ENCODE results near the gene PTPRT.

Gene PTPRT

DNA sequence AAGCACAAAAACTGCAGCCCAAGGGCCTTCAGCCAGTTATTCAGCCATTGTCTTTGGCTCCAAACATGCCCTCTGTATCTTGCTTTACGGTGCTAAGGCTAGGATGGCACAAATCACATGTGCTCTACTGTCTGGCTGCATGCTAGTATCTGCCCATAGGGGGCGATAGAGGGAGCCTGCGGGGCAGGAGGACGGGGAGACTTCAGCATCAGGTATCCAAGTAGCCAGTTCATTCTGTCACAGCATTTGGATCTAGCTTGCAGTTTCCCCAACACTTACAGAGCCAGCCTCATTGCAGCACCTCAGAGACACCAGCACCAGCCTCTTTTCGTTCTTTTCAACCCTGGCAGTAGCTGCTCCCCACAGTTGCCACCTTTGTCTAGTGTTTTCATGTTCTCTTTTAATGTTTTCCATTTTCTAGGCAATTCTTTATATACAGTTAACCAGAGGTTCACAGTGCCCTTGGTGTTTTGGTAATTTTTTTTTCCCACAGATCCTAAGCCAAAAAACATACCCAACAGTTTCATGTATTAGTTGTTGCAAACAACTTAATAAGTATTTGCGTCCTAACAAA is 705.9 kb downstream of the PTPRT start:
- peaks cover under 1% of the 10 kb centered on the region for H3K9me3 Mint-ChIP-seq
- H3K4me1 Mint-ChIP-seq: no peaks in the 10 kb centered on the region
- H3K27ac Mint-ChIP-seq (ENCODE audit: low read depth): no peak overlapping the region
- no peak overlapping the region for H3K4me3 Mint-ChIP-seq
- no peaks in the 10 kb centered on the region for H3K27me3 Mint-ChIP-seq
- ATAC-seq (replicated peaks; ENCODE audit: extremely low read depth, poor library complexity, severe bottlenecking) (no peak), DNase-seq (ENCODE audit: low spot score in 2 of 2) (no peak)
- H3K36me3 Mint-ChIP-seq (ENCODE audit: insufficient read depth): no peaks in the 10 kb centered on the region

DNA sequence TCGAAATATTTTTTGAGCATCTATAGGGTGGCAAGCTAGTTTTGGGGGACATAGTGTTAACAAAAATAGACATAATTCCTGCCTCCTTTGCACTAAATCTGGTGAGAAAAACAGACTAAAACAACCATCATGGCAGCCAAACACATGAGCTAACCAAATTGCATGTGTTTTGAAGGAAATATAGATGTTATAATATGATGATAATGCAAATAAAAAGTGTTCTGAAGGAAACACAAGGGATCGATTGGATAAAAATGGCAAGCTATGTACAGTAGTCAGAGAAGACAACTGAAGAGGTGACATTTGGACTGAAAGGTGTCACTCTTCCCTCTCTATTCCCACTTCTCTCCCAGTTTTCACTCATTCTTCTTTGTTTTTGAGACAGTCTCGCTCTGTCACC is 706.9 kb downstream of the PTPRT start:
- ATAC-seq (replicated peaks; ENCODE audit: extremely low read depth, poor library complexity, severe bottlenecking): no peak
- Mint-ChIP-seq H3K27ac (ENCODE audit: low read depth) (no peak overlapping the region), H3K4me3 (no peak overlapping the region), H3K27me3 (no peaks in the 10 kb centered on the region), H3K36me3 (ENCODE audit: insufficient read depth) (no peaks in the 10 kb centered on the region), H3K4me1 (no peaks in the 10 kb centered on the region), H3K9me3 (peaks cover 7% of the 10 kb centered on the region)
- DNase-seq (ENCODE audit: low spot score in 2 of 2): no peak

DNA sequence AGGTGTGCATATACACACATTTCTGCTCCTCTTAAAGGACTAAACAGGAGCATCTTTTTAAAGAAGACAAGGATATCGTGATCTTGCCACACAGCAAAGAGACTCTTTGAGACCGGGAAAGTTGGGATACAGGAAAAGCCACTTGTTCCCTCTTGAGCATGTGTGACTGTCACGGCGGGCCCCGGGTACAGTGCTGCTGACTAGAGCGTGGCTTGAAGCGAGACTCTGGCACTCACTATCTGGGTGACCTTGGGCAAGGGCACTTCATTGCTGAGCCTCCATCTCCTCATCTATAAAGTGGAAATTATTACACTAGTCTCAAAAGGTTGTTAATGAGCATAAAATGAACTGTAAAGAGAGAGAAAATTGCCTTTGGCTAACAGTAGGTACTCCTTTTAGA is 713.9 kb downstream of the PTPRT start:
- DNase-seq (ENCODE audit: low spot score in 2 of 2) (no peak), ATAC-seq (replicated peaks; ENCODE audit: extremely low read depth, poor library complexity, severe bottlenecking) (no peak)
- Mint-ChIP-seq H3K27me3 (no peaks in the 10 kb centered on the region), H3K4me3 (no peak overlapping the region), H3K4me1 (no peaks in the 10 kb centered on the region), H3K36me3 (ENCODE audit: insufficient read depth) (no peaks in the 10 kb centered on the region), H3K27ac (ENCODE audit: low read depth) (no peak overlapping the region), H3K9me3 (peaks cover 13% of the 10 kb centered on the region)

DNA sequence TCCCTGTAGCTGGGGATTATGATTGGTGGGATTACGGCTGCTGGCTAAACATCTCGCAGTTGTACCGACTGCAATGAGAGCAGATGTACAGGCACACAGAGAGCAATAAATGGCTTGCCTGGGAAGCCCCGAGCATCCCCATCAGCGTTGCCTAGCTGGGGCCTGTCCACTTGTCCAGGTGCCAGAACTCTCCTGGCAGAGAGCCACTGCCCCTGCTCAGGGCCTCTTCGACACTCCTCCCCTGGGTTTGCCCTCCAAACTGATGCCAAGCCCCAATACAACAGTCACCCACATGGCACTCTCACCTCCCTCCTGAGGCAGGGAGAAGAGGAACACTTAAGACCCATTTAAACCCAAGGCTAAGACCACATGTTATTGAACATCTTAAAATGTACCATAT is 715.1 kb downstream of the PTPRT start:
- Mint-ChIP-seq H3K9me3 (peaks cover 18% of the 10 kb centered on the region), H3K27me3 (no peaks in the 10 kb centered on the region), H3K27ac (ENCODE audit: low read depth) (no peak overlapping the region), H3K4me1 (no peaks in the 10 kb centered on the region), H3K36me3 (ENCODE audit: insufficient read depth) (no peaks in the 10 kb centered on the region), H3K4me3 (no peak overlapping the region)
- no peak for ATAC-seq (replicated peaks; ENCODE audit: extremely low read depth, poor library complexity, severe bottlenecking)
- DNase-seq (ENCODE audit: low spot score in 2 of 2): no peak

- no peaks in the 10 kb centered on the region for H3K27me3 Mint-ChIP-seq
- no peak overlapping the region for H3K4me3 Mint-ChIP-seq
These were observed 717.5 kb downstream of the PTPRT start for GRCh38 chr20:42472198-42472597.

DNA sequence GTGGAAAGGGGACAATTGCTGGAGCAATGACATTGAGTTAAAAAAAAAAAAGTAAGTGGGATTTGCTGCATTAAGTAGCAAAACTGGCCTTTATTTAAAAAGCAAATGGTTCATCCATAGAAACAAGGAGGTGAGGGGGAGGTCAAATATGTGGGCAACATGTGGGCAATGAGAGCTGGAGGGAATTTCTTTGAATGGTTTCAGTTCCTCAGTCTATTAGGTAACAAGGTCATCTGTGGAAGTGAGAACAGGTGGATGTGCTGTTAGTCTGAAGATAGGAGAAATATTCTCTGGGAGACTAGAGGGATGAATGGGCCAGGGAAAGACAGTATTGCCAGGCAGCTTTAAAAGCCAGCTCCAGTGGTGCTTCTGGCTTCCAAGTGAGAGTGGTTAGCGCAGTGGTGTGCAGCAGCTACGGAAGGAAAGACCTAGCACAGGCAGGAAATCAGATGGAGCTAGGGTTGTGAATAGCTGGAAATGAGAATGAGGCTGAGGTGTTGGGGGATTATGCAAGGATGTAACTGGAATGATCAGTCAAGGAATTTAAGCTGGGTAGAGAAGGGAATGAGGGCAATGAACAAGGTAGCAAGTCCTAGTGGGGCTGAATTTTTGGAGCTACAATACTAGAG is 727.6 kb downstream of the PTPRT start:
- DNase-seq (ENCODE audit: low spot score in 2 of 2): no peak
- no peak overlapping the region for H3K4me3 Mint-ChIP-seq
- no peak overlapping the region for H3K27ac Mint-ChIP-seq (ENCODE audit: low read depth)
- no peaks in the 10 kb centered on the region for H3K27me3 Mint-ChIP-seq
- no peaks in the 10 kb centered on the region for H3K4me1 Mint-ChIP-seq
- H3K9me3 Mint-ChIP-seq: peaks cover 15% of the 10 kb centered on the region
- no peak for ATAC-seq (replicated peaks; ENCODE audit: extremely low read depth, poor library complexity, severe bottlenecking)
- H3K36me3 Mint-ChIP-seq (ENCODE audit: insufficient read depth): no peaks in the 10 kb centered on the region

More at GRCh38 chr20:42472198-42472597, 717.5 kb downstream of the PTPRT start:
- Mint-ChIP-seq H3K4me1 (no peaks in the 10 kb centered on the region), H3K27ac (ENCODE audit: low read depth) (no peak overlapping the region), H3K9me3 (peaks cover 11% of the 10 kb centered on the region), H3K36me3 (ENCODE audit: insufficient read depth) (no peaks in the 10 kb centered on the region)
- DNase-seq (ENCODE audit: low spot score in 2 of 2): no peak
- no peak for ATAC-seq (replicated peaks; ENCODE audit: extremely low read depth, poor library complexity, severe bottlenecking)

- Mint-ChIP-seq H3K27me3 (no peaks in the 10 kb centered on the region), H3K27ac (ENCODE audit: low read depth) (no peak overlapping the region), H3K36me3 (ENCODE audit: insufficient read depth) (no peaks in the 10 kb centered on the region), H3K4me3 (no peak overlapping the region), H3K9me3 (peaks cover 15% of the 10 kb centered on the region), H3K4me1 (no peaks in the 10 kb centered on the region)
- ATAC-seq (replicated peaks; ENCODE audit: extremely low read depth, poor library complexity, severe bottlenecking) (no peak), DNase-seq (ENCODE audit: low spot score in 2 of 2) (no peak)
These were observed 728.4 kb downstream of the PTPRT start for GRCh38 chr20:42461291-42461690.

- no peak overlapping the region for H3K4me3 Mint-ChIP-seq
- no peak overlapping the region for H3K27ac Mint-ChIP-seq (ENCODE audit: low read depth)
- no peak for DNase-seq (ENCODE audit: low spot score in 2 of 2)
- no peaks in the 10 kb centered on the region for H3K27me3 Mint-ChIP-seq
- no peak for ATAC-seq (replicated peaks; ENCODE audit: extremely low read depth, poor library complexity, severe bottlenecking)
- H3K36me3 Mint-ChIP-seq (ENCODE audit: insufficient read depth): peaks cover 2% of the 10 kb centered on the region
- no peaks in the 10 kb centered on the region for H3K4me1 Mint-ChIP-seq
- H3K9me3 Mint-ChIP-seq: peaks cover 16% of the 10 kb centered on the region
These were observed 742.4 kb downstream of the PTPRT start for GRCh38 chr20:42447270-42447669.

- no peaks in the 10 kb centered on the region for H3K4me1 Mint-ChIP-seq
- H3K9me3 Mint-ChIP-seq: peaks cover 6% of the 10 kb centered on the region
- no peak overlapping the region for H3K27ac Mint-ChIP-seq (ENCODE audit: low read depth)
- H3K4me3 Mint-ChIP-seq: no peak overlapping the region
- H3K27me3 Mint-ChIP-seq: no peaks in the 10 kb centered on the region
- peaks cover 2% of the 10 kb centered on the region for H3K36me3 Mint-ChIP-seq (ENCODE audit: insufficient read depth)
- ATAC-seq (replicated peaks; ENCODE audit: extremely low read depth, poor library complexity, severe bottlenecking) (no peak), DNase-seq (ENCODE audit: low spot score in 2 of 2) (no peak)
These were observed 744.9 kb downstream of the PTPRT start for GRCh38 chr20:42444799-42445198.

- Mint-ChIP-seq H3K4me3 (no peak overlapping the region), H3K4me1 (no peaks in the 10 kb centered on the region), H3K27ac (ENCODE audit: low read depth) (no peak overlapping the region), H3K9me3 (peaks cover 6% of the 10 kb centered on the region), H3K27me3 (no peaks in the 10 kb centered on the region), H3K36me3 (ENCODE audit: insufficient read depth) (peaks cover 2% of the 10 kb centered on the region)
- ATAC-seq (replicated peaks; ENCODE audit: extremely low read depth, poor library complexity, severe bottlenecking) (no peak), DNase-seq (ENCODE audit: low spot score in 2 of 2) (no peak)
These were observed 746.5 kb downstream of the PTPRT start for GRCh38 chr20:42443200-42443599.

DNA sequence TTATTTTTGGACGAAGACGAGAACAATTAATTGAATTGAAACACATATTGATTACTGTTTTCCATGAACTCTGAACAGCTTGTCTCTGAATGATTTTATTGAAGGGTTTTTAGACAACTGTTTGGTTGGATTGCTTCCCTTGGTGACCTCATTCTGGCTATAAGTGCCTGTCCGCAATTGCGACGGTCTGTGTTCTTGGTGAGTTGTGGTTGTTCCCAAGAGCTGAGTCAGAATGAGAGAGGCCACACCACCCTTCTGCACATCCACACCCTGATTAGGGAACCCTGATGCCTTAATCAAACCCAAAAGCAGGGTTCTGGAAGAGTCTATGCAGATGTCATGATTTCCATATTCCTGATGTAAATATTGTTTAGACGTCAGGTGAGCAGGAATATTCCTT is 747.0 kb downstream of the PTPRT start:
- H3K27me3 Mint-ChIP-seq: no peaks in the 10 kb centered on the region

DNA sequence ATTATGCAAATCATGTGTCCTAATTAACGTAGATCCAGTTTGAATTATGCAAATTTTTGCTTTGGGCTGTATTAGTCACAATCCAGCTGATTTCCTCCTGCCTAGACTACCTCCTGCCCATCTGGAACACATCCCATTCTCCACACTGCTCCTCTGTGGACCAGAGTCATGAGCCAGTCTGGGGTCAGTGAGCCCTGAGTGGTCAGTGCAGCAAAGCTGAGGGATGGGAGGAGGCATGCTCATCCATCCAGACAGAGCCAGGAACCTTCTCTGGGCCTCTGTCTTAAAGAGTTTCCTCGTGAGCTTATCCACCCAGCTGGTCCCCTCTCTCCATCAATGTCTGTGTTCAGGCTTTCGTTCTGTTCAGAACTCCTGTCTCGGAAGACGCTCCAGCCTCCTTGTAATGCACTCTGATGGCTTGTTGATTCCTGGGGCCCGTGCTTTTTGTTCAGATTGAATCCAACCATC is 747.8 kb downstream of the PTPRT start:
- ATAC-seq (replicated peaks; ENCODE audit: extremely low read depth, poor library complexity, severe bottlenecking) (no peak), DNase-seq (ENCODE audit: low spot score in 2 of 2) (no peak)
- H3K27ac Mint-ChIP-seq (ENCODE audit: low read depth): no peak overlapping the region
- H3K9me3 Mint-ChIP-seq: peaks cover 6% of the 10 kb centered on the region
- peaks cover 2% of the 10 kb centered on the region for H3K36me3 Mint-ChIP-seq (ENCODE audit: insufficient read depth)
- no peaks in the 10 kb centered on the region for H3K4me1 Mint-ChIP-seq
- no peaks in the 10 kb centered on the region for H3K27me3 Mint-ChIP-seq
- no peak overlapping the region for H3K4me3 Mint-ChIP-seq

More for the DNA sequence above, 747.0 kb downstream of the PTPRT start:
- ATAC-seq (replicated peaks; ENCODE audit: extremely low read depth, poor library complexity, severe bottlenecking): no peak
- Mint-ChIP-seq H3K36me3 (ENCODE audit: insufficient read depth) (peaks cover 2% of the 10 kb centered on the region), H3K27ac (ENCODE audit: low read depth) (no peak overlapping the region), H3K4me1 (no peaks in the 10 kb centered on the region), H3K9me3 (peaks cover 6% of the 10 kb centered on the region), H3K4me3 (no peak overlapping the region)
- DNase-seq (ENCODE audit: low spot score in 2 of 2): no peak

DNA sequence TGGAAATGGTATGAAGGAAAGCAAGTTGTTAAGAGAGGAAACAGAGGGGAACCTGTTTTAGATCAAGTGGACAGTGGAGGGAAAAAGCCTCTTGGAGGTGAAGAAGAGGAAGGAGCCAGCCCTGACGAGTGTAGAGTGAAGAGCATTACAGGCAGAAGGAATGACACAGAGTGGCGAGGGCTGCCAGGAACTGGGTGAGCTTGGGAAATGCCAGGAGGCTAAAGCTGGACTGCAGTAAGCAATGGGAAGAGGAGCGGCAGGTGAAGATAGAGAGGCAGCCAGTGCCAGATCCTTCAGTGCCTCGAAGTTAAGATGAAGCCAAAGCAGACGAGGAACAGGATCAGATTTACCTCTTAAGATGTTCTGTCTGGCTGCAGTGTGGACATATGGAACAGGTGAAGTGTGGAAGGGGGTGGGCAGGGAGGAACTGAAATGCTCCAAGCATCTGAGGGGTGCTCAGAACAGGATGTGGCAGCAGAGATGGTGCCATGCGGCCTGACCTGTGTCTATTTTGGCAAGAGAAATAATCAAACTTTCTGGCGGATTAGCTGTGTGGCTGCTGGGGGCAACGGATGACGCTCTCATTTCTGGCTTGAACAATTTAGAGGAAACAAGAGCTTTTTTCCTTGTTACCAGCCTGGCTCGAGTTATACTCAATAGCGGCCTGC is 748.4 kb downstream of the PTPRT start:
- ATAC-seq (replicated peaks; ENCODE audit: extremely low read depth, poor library complexity, severe bottlenecking) (no peak), DNase-seq (ENCODE audit: low spot score in 2 of 2) (no peak)
- no peaks in the 10 kb centered on the region for H3K27me3 Mint-ChIP-seq
- H3K4me1 Mint-ChIP-seq: no peaks in the 10 kb centered on the region
- peaks cover 6% of the 10 kb centered on the region for H3K9me3 Mint-ChIP-seq
- H3K36me3 Mint-ChIP-seq (ENCODE audit: insufficient read depth): peaks cover 2% of the 10 kb centered on the region
- no peak overlapping the region for H3K4me3 Mint-ChIP-seq
- no peak overlapping the region for H3K27ac Mint-ChIP-seq (ENCODE audit: low read depth)
